Uterus (tissue), 4 donors: ENCODE measurements around the gene H19. TPM values are rescaled to one million over a fixed set of nuclear protein-coding genes. Genes with fewer than 3 reads are reported as not detected.

Experiments used
- DNase-seq, 2 donors: peaks; one replicate each; pipeline ENCODE4 v3.0.0-alpha.2; 2019 to 2020
- H3K27ac ChIP-seq, 2 donors: fragments of 200-600 bp; sonication (generic); 1 replicate in 1 of 2; 2 replicates in 1 of 2; pipeline ENCODE4 v1.5.1; 2016 to 2018
- H3K27me3 ChIP-seq, 2 donors: fragments of 200-600 bp; sonication (generic); one replicate each; pipeline ENCODE4 v1.5.1; 2018 to 2019; ENCODE audit warnings: control low read depth in 1 of 2
- H3K36me3 ChIP-seq, 2 donors: fragments of 200-600 bp; sonication (generic); one replicate each; pipeline ENCODE4 v1.5.1; 2019; ENCODE audit warnings: control low read depth in 1 of 2
- H3K4me1 ChIP-seq, 2 donors: fragments of 200-600 bp; sonication (generic); one replicate each; pipeline ENCODE4 v1.5.1; 2018 to 2019; ENCODE audit warnings: control low read depth in 1 of 2
- H3K4me3 ChIP-seq, 2 donors: fragments of 200-600 bp; sonication (generic); 1 replicate in 1 of 2; 2 replicates in 1 of 2; pipeline ENCODE4 v1.5.1; 2018 to 2019; ENCODE audit warnings: mild to moderate bottlenecking in 1 of 2
- H3K9me3 ChIP-seq, 2 donors: fragments of 200-600 bp; sonication (generic); one replicate each; pipeline ENCODE4 v1.5.1; 2019; ENCODE audit warnings: control low read depth in 1 of 2
- POLR2A ChIP-seq, 2 donors: fragments of 450-650 bp; IDR thresholded peaks; one replicate each; pipeline ENCODE4 v1.6.1; 2016; ENCODE audit warnings: antibody characterized with exemption in 2 of 2, mild to moderate bottlenecking in 1 of 2, moderate library complexity in 1 of 2
- intact Hi-C: fragments of 100-400 bp; cut with DNase I; formaldehyde crosslinking; loops from one replicate; pipeline ENCODE4 v1.15.1; 2023; ENCODE audit warnings: low total_unique reads
- total RNA-seq, 4 donors: library from RNA; depleted of rRNA in 3 of 4; stranded (reverse); fragments of >200 nt in 3 of 4; gene quantifications; one replicate each; pipeline versions ENCODE4 v1.1.0 to v1.2.4, GENCODE V29; 2014 to 2023
- TF ChIP-seq, protein P1 (sequence below), 4 experiments: fragments of 200-600 bp in 2 of 4; fragments of 450-650 bp in 2 of 4; sonication (generic) in 2 of 4; IDR thresholded peaks; one replicate each; pipeline ENCODE4 v1.5.1; 2016 to 2019; ENCODE audit warnings: antibody characterized with exemption in 4 of 4, mild to moderate bottlenecking in 2 of 4, moderate library complexity in 1 of 4
- donor health status: DM: yes; HTN: yes; CAD: no.

The H19 gene
- total RNA-seq, 4 donors from 2014 or later: 260 to 3,028 (median 463) TPM

DNA sequence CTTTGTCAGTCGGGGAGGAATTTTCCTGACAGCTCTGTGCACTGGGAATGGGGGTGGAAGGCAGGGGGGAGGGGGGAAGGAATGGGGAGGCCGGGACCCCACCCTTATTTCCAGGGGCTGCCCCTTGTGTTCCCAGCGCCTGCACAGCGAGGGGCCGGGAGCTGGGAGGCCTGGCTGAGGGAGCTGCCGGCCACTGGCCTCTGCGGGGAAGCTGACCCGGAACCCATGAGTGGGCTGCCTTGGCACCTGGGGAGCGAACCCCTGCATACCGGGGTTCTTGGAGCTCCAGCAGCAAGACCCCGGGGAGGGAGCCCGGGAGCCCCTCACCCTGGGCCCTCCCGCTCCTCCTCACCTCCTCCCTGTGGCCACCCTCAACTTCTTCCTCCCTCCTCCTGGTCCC lies 3.5 kb downstream of the H19 start:
- intact Hi-C loops: no loop called here
- no peak overlapping the region for H3K4me3 ChIP-seq
- H3K27me3 ChIP-seq: no peaks in the 10 kb centered on the region
- TF ChIP-seq, protein P1, sequence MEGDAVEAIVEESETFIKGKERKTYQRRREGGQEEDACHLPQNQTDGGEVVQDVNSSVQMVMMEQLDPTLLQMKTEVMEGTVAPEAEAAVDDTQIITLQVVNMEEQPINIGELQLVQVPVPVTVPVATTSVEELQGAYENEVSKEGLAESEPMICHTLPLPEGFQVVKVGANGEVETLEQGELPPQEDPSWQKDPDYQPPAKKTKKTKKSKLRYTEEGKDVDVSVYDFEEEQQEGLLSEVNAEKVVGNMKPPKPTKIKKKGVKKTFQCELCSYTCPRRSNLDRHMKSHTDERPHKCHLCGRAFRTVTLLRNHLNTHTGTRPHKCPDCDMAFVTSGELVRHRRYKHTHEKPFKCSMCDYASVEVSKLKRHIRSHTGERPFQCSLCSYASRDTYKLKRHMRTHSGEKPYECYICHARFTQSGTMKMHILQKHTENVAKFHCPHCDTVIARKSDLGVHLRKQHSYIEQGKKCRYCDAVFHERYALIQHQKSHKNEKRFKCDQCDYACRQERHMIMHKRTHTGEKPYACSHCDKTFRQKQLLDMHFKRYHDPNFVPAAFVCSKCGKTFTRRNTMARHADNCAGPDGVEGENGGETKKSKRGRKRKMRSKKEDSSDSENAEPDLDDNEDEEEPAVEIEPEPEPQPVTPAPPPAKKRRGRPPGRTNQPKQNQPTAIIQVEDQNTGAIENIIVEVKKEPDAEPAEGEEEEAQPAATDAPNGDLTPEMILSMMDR (IDR thresholded peaks at IDR 0.05): no peak
- no peak for TF ChIP-seq POLR2A (IDR thresholded peaks at IDR 0.05)
- DNase-seq: no peak
- H3K9me3 ChIP-seq: no peaks in the 10 kb centered on the region
- H3K4me1 ChIP-seq: no peaks in the 10 kb centered on the region
- H3K27ac ChIP-seq: no peak overlapping the region
- no peaks in the 10 kb centered on the region for H3K36me3 ChIP-seq

GRCh38 chr11:1992111-1992510 lies 5.5 kb downstream of the H19 start:
- intact Hi-C loops: no loop called here
- Histone ChIP-seq H3K36me3 (no peaks in the 10 kb centered on the region), H3K9me3 (no peaks in the 10 kb centered on the region), H3K4me3 (no peak overlapping the region), H3K27ac (no peak overlapping the region), H3K27me3 (no peaks in the 10 kb centered on the region), H3K4me1 (no peaks in the 10 kb centered on the region)
- no peak for TF ChIP-seq POLR2A (IDR thresholded peaks at IDR 0.05)
- TF ChIP-seq, protein P1 (IDR thresholded peaks at IDR 0.05): no peak
- peak in 1 of 2 donors; percentile 12 for DNase-seq

DNA sequence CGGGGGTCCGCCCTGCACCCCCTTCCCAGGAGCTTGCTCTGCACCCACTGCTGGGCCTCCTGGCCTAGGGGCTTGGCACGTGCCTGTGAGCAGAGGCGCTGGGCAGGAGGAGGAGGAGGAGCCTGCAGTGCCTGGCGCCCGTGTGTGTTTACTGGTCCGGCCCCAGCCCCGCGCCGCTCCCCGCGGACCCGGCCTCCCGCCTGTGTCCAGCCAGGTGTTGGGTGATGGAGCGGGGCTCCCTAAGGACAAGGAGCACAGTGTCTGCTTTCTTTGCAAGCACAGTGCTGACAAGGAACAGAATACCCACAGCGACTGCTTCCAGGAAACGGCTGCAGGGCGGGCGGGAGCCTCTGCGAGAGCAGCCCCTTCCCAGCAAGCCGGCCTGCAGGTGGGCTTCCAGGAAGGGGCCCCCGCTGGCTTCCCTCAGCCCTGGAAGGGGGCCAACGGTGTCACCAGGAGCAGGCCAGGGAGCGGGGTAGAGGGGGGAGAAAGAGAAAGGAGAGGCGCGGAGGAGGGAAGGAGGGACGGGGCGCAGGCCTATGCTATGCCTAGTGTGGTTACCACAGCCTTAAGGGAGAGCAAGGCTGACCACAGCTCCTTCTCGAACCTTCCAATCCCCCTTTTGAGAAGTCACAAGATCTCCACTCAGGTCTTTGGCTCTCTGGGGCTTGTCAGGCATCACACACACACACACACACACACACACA lies 6.6 kb downstream of the H19 start:
- Histone ChIP-seq H3K9me3 (no peaks in the 10 kb centered on the region), H3K4me3 (no peak overlapping the region), H3K36me3 (no peaks in the 10 kb centered on the region), H3K4me1 (no peaks in the 10 kb centered on the region), H3K27ac (no peak overlapping the region), H3K27me3 (no peaks in the 10 kb centered on the region)
- no peak for TF ChIP-seq POLR2A (IDR thresholded peaks at IDR 0.05)
- TF ChIP-seq, protein P1 (IDR thresholded peaks at IDR 0.05): no peak
- no peak for DNase-seq
- intact Hi-C loops: no loop called here

DNA sequence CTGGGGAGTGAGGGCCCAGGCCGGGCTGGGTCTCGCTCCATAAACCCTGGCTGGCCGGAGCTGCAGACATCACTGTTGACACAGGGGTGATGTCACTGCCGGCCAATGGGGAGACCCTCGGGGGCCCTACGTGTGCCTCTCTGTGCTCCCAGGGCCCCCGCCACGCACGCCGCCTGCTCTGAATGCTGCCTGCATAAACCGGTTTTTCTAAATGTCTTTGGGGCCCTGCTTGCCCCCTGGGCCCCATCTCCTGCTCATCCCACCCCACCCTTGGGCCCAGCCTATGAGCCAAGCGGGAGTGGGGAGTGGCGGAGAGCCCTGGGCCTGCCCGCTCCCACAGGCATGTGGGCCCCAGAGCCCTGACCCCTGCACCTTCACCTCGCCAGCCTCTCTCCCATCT lies 7.7 kb downstream of the H19 start:
- Histone ChIP-seq H3K4me1 (no peaks in the 10 kb centered on the region), H3K27ac (no peak overlapping the region), H3K27me3 (no peaks in the 10 kb centered on the region), H3K4me3 (no peak overlapping the region), H3K36me3 (no peaks in the 10 kb centered on the region), H3K9me3 (no peaks in the 10 kb centered on the region)
- TF ChIP-seq, protein P1 (IDR thresholded peaks at IDR 0.05): no peak
- TF ChIP-seq POLR2A (IDR thresholded peaks at IDR 0.05): no peak
- intact Hi-C loops: no loop called here
- DNase-seq: no peak

GRCh38 chr11:1988667-1989317 lies 8.8 kb downstream of the H19 start:
- H3K4me3 ChIP-seq: no peak overlapping the region
- no peak for DNase-seq
- intact Hi-C loops: no loop called here
- H3K36me3 ChIP-seq: no peaks in the 10 kb centered on the region
- TF ChIP-seq POLR2A (IDR thresholded peaks at IDR 0.05): no peak
- TF ChIP-seq, protein P1 (IDR thresholded peaks at IDR 0.05): no peak
- H3K27ac ChIP-seq: no peak overlapping the region
- no peaks in the 10 kb centered on the region for H3K27me3 ChIP-seq
- H3K9me3 ChIP-seq: no peaks in the 10 kb centered on the region
- no peaks in the 10 kb centered on the region for H3K4me1 ChIP-seq
